OCI-LY3 (cell line): Measurements from ENCODE around the gene KRTAP3-1.

Experiments used
- H2AFZ ChIP-seq: fragments of 200-600, 300-600 bp; shearing (Covaris generic); 2 replicates; pipeline ENCODE4 v1.6.0; 2014; ENCODE audit warnings: antibody characterized with exemption, low read depth, low read length
- H3K27ac ChIP-seq: fragments of 200-600, 300-600 bp; sonication (generic); 2 replicates; pipeline ENCODE4 v1.5.1; 2014; ENCODE audit warnings: mild to moderate bottlenecking, low read length, moderate library complexity, mixed read lengths
- H3K27me3 ChIP-seq: fragments of 200-600, 300-600 bp; sonication (generic); 2 replicates; pipeline ENCODE4 v1.6.1; 2014; ENCODE audit warnings: low read depth, low read length, mixed read lengths
- H3K36me3 ChIP-seq: fragments of 200-600, 300-600 bp; sonication (generic); replicated peaks from 2 replicates; pipeline ENCODE3; 2014; ENCODE audit warnings: low read depth, low read length, mixed read lengths
- H3K4me1 ChIP-seq: fragments of 300-600, 200-600 bp; sonication (generic); 2 replicates; pipeline ENCODE4 v1.6.1; 2014; ENCODE audit warnings: low read length, mixed read lengths
- H3K4me2 ChIP-seq: fragments of 200-600, 300-600 bp; sonication (generic); 2 replicates; pipeline ENCODE4 v1.6.1; 2014; ENCODE audit warnings: low read length, mixed read lengths
- H3K4me3 ChIP-seq: fragments of 300-600, 200-600 bp; sonication (generic); 2 replicates; pipeline ENCODE4 v1.5.1; 2014; ENCODE audit warnings: antibody characterized with exemption, mild to moderate bottlenecking, low read length, moderate library complexity
- H3K79me2 ChIP-seq: fragments of 300-600, 200-600 bp; shearing (Covaris generic); 2 replicates; pipeline ENCODE4 v1.6.1; 2014; ENCODE audit warnings: mild to moderate bottlenecking, low read length, mixed read lengths
- H3K9ac ChIP-seq: fragments of 300-600, 200-600 bp; shearing (Covaris generic); 2 replicates; pipeline ENCODE4 v1.6.0; 2014; ENCODE audit warnings: mild to moderate bottlenecking, low read length, moderate library complexity
- H3K9me3 ChIP-seq: fragments of 200-600, 300-600 bp; shearing (Covaris generic); 2 replicates; pipeline ENCODE4 v1.6.1; 2014; ENCODE audit warnings: low read length, mixed read lengths; ENCODE audit not compliant: insufficient read depth
- H4K20me1 ChIP-seq: fragments of 200-600, 300-600 bp; sonication (generic); 2 replicates; pipeline ENCODE4 v1.6.1; 2016; ENCODE audit warnings: low read length, mixed read lengths; ENCODE audit not compliant: insufficient read depth
- CTCF ChIP-seq: fragments of 200-600, 300-600 bp; sonication (generic); IDR thresholded peaks from 2 replicates; pipeline ENCODE4 v1.5.1; 2014; ENCODE audit warnings: antibody characterized with exemption, low read length, low read depth
- EZH2phosphoT487 ChIP-seq: fragments of 200-600 bp; shearing (Covaris generic); IDR thresholded peaks from 2 replicates; pipeline ENCODE4 v1.6.1; 2018; ENCODE audit warnings: antibody characterized with exemption, mixed run types, low read depth

Gene KRTAP3-1

GRCh38 chr17:41029633-41030245 is 20.8 kb upstream of the KRTAP3-1 start, which contains the start of gene KRTAP1-4:
TSS of gene KRTAP1-4 (minus strand) at chr17:41030195. CDS start at chr17:41030078, 117 bp downstream.
- H2AFZ ChIP-seq = no peak within 1 kb of the TSS
- no peak within 1 kb of the TSS for H3K4me2 ChIP-seq
- H4K20me1 ChIP-seq = no peaks in the 10 kb centered on the region
- H3K4me1 ChIP-seq = no peaks in the 10 kb centered on the region
- no peaks in the 10 kb centered on the region for H3K9me3 ChIP-seq
- peaks cover 23% of the 10 kb centered on the region; the same call in 1 of the 2 replicates for H3K27me3 ChIP-seq
- no peak for TF ChIP-seq EZH2phosphoT487
- TF ChIP-seq CTCF = no peak
- H3K4me3 ChIP-seq = no peak within 1 kb of the TSS
- no peaks in the 10 kb centered on the region for H3K36me3 ChIP-seq
- H3K27ac ChIP-seq = no peak within 1 kb of the TSS
- H3K79me2 ChIP-seq = no peaks in the 10 kb centered on the region
- H3K9ac ChIP-seq = no peak within 1 kb of the TSS

GRCh38 chr17:41026715-41027471 is 18.0 kb upstream of the KRTAP3-1 start, which contains the start of gene KRTAP1-5:
TSS of gene KRTAP1-5 (minus strand) at chr17:41027208. CDS start at chr17:41027155, 53 bp downstream.
- Histone ChIP-seq H3K36me3 (no peaks in the 10 kb centered on the region), H3K4me2 (no peak within 1 kb of the TSS), H3K9me3 (no peaks in the 10 kb centered on the region), H2AFZ (no peak within 1 kb of the TSS), H4K20me1 (no peaks in the 10 kb centered on the region), H3K27me3 (peaks cover 26% of the 10 kb centered on the region; the same call in 1 of the 2 replicates), H3K9ac (no peak within 1 kb of the TSS), H3K4me1 (no peaks in the 10 kb centered on the region), H3K27ac (no peak within 1 kb of the TSS), H3K79me2 (no peaks in the 10 kb centered on the region), H3K4me3 (no peak within 1 kb of the TSS)
- TF ChIP-seq EZH2phosphoT487 (no peak), CTCF (no peak)

GRCh38 chr17:41024697-41025096 is 15.8 kb upstream of the KRTAP3-1 start:
- no peak overlapping the region for H3K4me2 ChIP-seq
- no peak overlapping the region for H3K4me3 ChIP-seq
- no peaks in the 10 kb centered on the region for H3K4me1 ChIP-seq
- H3K9me3 ChIP-seq = no peaks in the 10 kb centered on the region
- H3K79me2 ChIP-seq = no peaks in the 10 kb centered on the region
- H2AFZ ChIP-seq = no peak overlapping the region
- no peak overlapping the region for H3K27ac ChIP-seq
- no peaks in the 10 kb centered on the region for H3K36me3 ChIP-seq
- no peak overlapping the region for H3K9ac ChIP-seq
- peaks cover 15% of the 10 kb centered on the region; the same call in 1 of the 2 replicates for H3K27me3 ChIP-seq
- TF ChIP-seq EZH2phosphoT487 = no peak
- TF ChIP-seq CTCF = no peak
- no peaks in the 10 kb centered on the region for H4K20me1 ChIP-seq

- Histone ChIP-seq H4K20me1 (no peaks in the 10 kb centered on the region), H3K4me1 (no peaks in the 10 kb centered on the region), H3K4me3 (no peak overlapping the region), H3K4me2 (no peak overlapping the region), H3K36me3 (no peaks in the 10 kb centered on the region), H3K27ac (no peak overlapping the region), H3K27me3 (peaks cover 15% of the 10 kb centered on the region), H3K79me2 (no peaks in the 10 kb centered on the region), H3K9ac (no peak overlapping the region), H2AFZ (no peak overlapping the region), H3K9me3 (no peaks in the 10 kb centered on the region)
- TF ChIP-seq CTCF (no peak), EZH2phosphoT487 (no peak)
Measured at GRCh38 chr17:41020336-41020735, 11.4 kb upstream of the KRTAP3-1 start.
